HAP-1 (cell line): ENCODE results near the gene FGGY.

Source experiments
- DNase-seq, 2 experiments: peaks; one replicate each; pipeline ENCODE4 v3.0.0-alpha.2; 2016 to 2020; ENCODE audit warnings: low spot score in 2 of 2
- H3K27me3 ChIP-seq: fragments of 250-450 bp; sonication (Bioruptor Pico); 2 replicates; pipeline ENCODE4 v1.5.1; 2020; ENCODE audit warnings: low read depth, mild to moderate bottlenecking, moderate library complexity
- H3K36me3 ChIP-seq: fragments of 250-450 bp; sonication (Bioruptor Pico); replicated peaks from 2 replicates; pipeline ENCODE4 v1.5.1; 2020; ENCODE audit warnings: mild to moderate bottlenecking
- H3K4me1 ChIP-seq: fragments of 250-450 bp; sonication (Bioruptor Pico); 2 replicates; pipeline ENCODE4 v1.5.1; 2020; ENCODE audit warnings: mild to moderate bottlenecking
- H3K4me3 ChIP-seq: fragments of 250-450 bp; sonication (Bioruptor Pico); 2 replicates; pipeline ENCODE4 v1.5.1; 2020; ENCODE audit warnings: mild to moderate bottlenecking, moderate library complexity
- H3K9me3 ChIP-seq: fragments of 250-450 bp; sonication (Bioruptor Pico); 2 replicates; pipeline ENCODE4 v1.5.1; 2020; ENCODE audit warnings: mild to moderate bottlenecking, moderate library complexity
- in situ Hi-C: fragments of 300-500 bp; cut with MboI; formaldehyde crosslinking; loops from 3 replicates; pipeline ENCODE4 v1.14.3; 2020; ENCODE audit warnings: low sequenced_read_pairs, inconsistent platforms, mixed read lengths

The FGGY gene

GRCh38 chr1:59378621-59379370, 81.9 kb downstream of the FGGY start:
- in situ Hi-C loops: no loop called here
- Histone ChIP-seq H3K4me3 (no peak overlapping the region), H3K36me3 (no peaks in the 10 kb centered on the region), H3K4me1 (peaks cover 6% of the 10 kb centered on the region), H3K27me3 (no peaks in the 10 kb centered on the region), H3K9me3 (no peaks in the 10 kb centered on the region)
- DNase-seq: no peak

- H3K4me3 ChIP-seq: no peak overlapping the region
Observed at GRCh38 chr1:59379371-59379728, 82.5 kb downstream of the FGGY start.

GRCh38 chr1:59383963-59384362, 87.1 kb downstream of the FGGY start:
- no peak for DNase-seq
- Histone ChIP-seq H3K9me3 (no peaks in the 10 kb centered on the region), H3K27me3 (no peaks in the 10 kb centered on the region), H3K36me3 (no peaks in the 10 kb centered on the region), H3K4me1 (peaks cover 6% of the 10 kb centered on the region), H3K4me3 (no peak overlapping the region)
- in situ Hi-C loops: no loop called here

More at GRCh38 chr1:59379371-59379728, 82.5 kb downstream of the FGGY start:
- H3K27me3 ChIP-seq: no peaks in the 10 kb centered on the region
- H3K36me3 ChIP-seq: no peaks in the 10 kb centered on the region
- no peaks in the 10 kb centered on the region for H3K9me3 ChIP-seq
- in situ Hi-C loops: no loop called here
- H3K4me1 ChIP-seq: peaks cover 6% of the 10 kb centered on the region
- DNase-seq: no peak

- Histone ChIP-seq H3K36me3 (no peaks in the 10 kb centered on the region), H3K9me3 (no peaks in the 10 kb centered on the region), H3K27me3 (no peaks in the 10 kb centered on the region), H3K4me1 (peaks cover 6% of the 10 kb centered on the region), H3K4me3 (no peak overlapping the region)
- no peak for DNase-seq
- in situ Hi-C loops: no loop called here
Observed at GRCh38 chr1:59384443-59384842, 87.5 kb downstream of the FGGY start.

GRCh38 chr1:59388191-59388590, 91.3 kb downstream of the FGGY start:
- no peak overlapping the region for H3K4me3 ChIP-seq
- no peaks in the 10 kb centered on the region for H3K27me3 ChIP-seq
- H3K9me3 ChIP-seq: no peaks in the 10 kb centered on the region
- DNase-seq: no peak
- in situ Hi-C loops: no loop called here
- H3K4me1 ChIP-seq: peaks cover 5% of the 10 kb centered on the region
- no peaks in the 10 kb centered on the region for H3K36me3 ChIP-seq

GRCh38 chr1:59389847-59390246, 93.0 kb downstream of the FGGY start:
- Histone ChIP-seq H3K36me3 (no peaks in the 10 kb centered on the region), H3K4me3 (no peak overlapping the region), H3K27me3 (no peaks in the 10 kb centered on the region), H3K9me3 (no peaks in the 10 kb centered on the region), H3K4me1 (no peaks in the 10 kb centered on the region)
- no peak for DNase-seq
- in situ Hi-C loops: no loop called here

- H3K36me3 ChIP-seq: no peaks in the 10 kb centered on the region
- in situ Hi-C loops: no loop called here
Observed at GRCh38 chr1:59390307-59390706, 93.4 kb downstream of the FGGY start.

GRCh38 chr1:59391212-59392179, 94.6 kb downstream of the FGGY start:
- H3K4me1 ChIP-seq: no peaks in the 10 kb centered on the region
- H3K27me3 ChIP-seq: no peaks in the 10 kb centered on the region
- DNase-seq: no peak
- no peaks in the 10 kb centered on the region for H3K36me3 ChIP-seq
- in situ Hi-C loops: no loop called here
- no peaks in the 10 kb centered on the region for H3K9me3 ChIP-seq
- no peak overlapping the region for H3K4me3 ChIP-seq

More at GRCh38 chr1:59390307-59390706, 93.4 kb downstream of the FGGY start:
- H3K27me3 ChIP-seq: no peaks in the 10 kb centered on the region
- H3K4me1 ChIP-seq: no peaks in the 10 kb centered on the region
- H3K9me3 ChIP-seq: no peaks in the 10 kb centered on the region
- H3K4me3 ChIP-seq: no peak overlapping the region
- no peak for DNase-seq

- DNase-seq: no peak
- no peaks in the 10 kb centered on the region for H3K27me3 ChIP-seq
- H3K4me1 ChIP-seq: no peaks in the 10 kb centered on the region
- H3K4me3 ChIP-seq: no peak overlapping the region
- H3K36me3 ChIP-seq: no peaks in the 10 kb centered on the region
- no peaks in the 10 kb centered on the region for H3K9me3 ChIP-seq
- in situ Hi-C loops: no loop called here
Observed at GRCh38 chr1:59393211-59394180, 96.6 kb downstream of the FGGY start.

GRCh38 chr1:59394706-59395425, 98.0 kb downstream of the FGGY start:
- Histone ChIP-seq H3K4me3 (no peak overlapping the region), H3K9me3 (no peaks in the 10 kb centered on the region), H3K4me1 (no peaks in the 10 kb centered on the region), H3K36me3 (no peaks in the 10 kb centered on the region), H3K27me3 (no peaks in the 10 kb centered on the region)
- in situ Hi-C loops: no loop called here
- DNase-seq: no peak

- in situ Hi-C loops: no loop called here
- Histone ChIP-seq H3K9me3 (no peaks in the 10 kb centered on the region), H3K27me3 (no peaks in the 10 kb centered on the region), H3K36me3 (no peaks in the 10 kb centered on the region), H3K4me3 (no peak overlapping the region), H3K4me1 (no peaks in the 10 kb centered on the region)
- DNase-seq: no peak
Observed at GRCh38 chr1:59396387-59396786, 99.5 kb downstream of the FGGY start.

GRCh38 chr1:59397139-59397858, 100.4 kb downstream of the FGGY start:
- no peaks in the 10 kb centered on the region for H3K4me1 ChIP-seq
- no peak for DNase-seq
- H3K4me3 ChIP-seq: no peak overlapping the region
- no peaks in the 10 kb centered on the region for H3K27me3 ChIP-seq
- no peaks in the 10 kb centered on the region for H3K36me3 ChIP-seq
- in situ Hi-C loops: no loop called here
- no peaks in the 10 kb centered on the region for H3K9me3 ChIP-seq
